Kidney epithelial cell (primary cell): ENCODE measurements around the gene CFAP91. TPM values are rescaled to one million over a fixed set of nuclear protein-coding genes. Genes with fewer than 3 reads are reported as not detected.

Experiments
- DNase-seq: peaks from one replicate; pipeline ENCODE4 v3.0.0-alpha.2; 2010; ENCODE audit warnings: low read depth
- H3K27me3 ChIP-seq: 2 replicates; pipeline ENCODE4 v1.6.0; 2011; ENCODE audit warnings: low read length; ENCODE audit not compliant: control insufficient read depth, insufficient read depth
- H3K36me3 ChIP-seq: 2 replicates; pipeline ENCODE4 v1.5.1; 2011; ENCODE audit warnings: low read length; ENCODE audit not compliant: control insufficient read depth, insufficient read depth
- H3K4me3 ChIP-seq: 2 replicates; pipeline ENCODE4 v1.5.1; 2011; ENCODE audit warnings: low read depth, mild to moderate bottlenecking, control low read depth, low read length
- total RNA-seq: library from RNA; depleted of rRNA; stranded (reverse); fragments of >200 nt; gene quantifications from 2 replicates; pipeline ENCODE4 v1.2.3, GENCODE V29; 2015
- TF ChIP-seq, protein P1 (sequence below): IDR thresholded peaks from 2 replicates; pipeline ENCODE4 v1.5.1; 2011; ENCODE audit warnings: mild to moderate bottlenecking, moderate library complexity, low read length, control low read depth, inconsistent platforms; ENCODE audit not compliant: insufficient read depth, poor library complexity, severe bottlenecking

CFAP91 gene
- total RNA-seq, 1 donor from 2014 or later: 3.3 TPM

DNA sequence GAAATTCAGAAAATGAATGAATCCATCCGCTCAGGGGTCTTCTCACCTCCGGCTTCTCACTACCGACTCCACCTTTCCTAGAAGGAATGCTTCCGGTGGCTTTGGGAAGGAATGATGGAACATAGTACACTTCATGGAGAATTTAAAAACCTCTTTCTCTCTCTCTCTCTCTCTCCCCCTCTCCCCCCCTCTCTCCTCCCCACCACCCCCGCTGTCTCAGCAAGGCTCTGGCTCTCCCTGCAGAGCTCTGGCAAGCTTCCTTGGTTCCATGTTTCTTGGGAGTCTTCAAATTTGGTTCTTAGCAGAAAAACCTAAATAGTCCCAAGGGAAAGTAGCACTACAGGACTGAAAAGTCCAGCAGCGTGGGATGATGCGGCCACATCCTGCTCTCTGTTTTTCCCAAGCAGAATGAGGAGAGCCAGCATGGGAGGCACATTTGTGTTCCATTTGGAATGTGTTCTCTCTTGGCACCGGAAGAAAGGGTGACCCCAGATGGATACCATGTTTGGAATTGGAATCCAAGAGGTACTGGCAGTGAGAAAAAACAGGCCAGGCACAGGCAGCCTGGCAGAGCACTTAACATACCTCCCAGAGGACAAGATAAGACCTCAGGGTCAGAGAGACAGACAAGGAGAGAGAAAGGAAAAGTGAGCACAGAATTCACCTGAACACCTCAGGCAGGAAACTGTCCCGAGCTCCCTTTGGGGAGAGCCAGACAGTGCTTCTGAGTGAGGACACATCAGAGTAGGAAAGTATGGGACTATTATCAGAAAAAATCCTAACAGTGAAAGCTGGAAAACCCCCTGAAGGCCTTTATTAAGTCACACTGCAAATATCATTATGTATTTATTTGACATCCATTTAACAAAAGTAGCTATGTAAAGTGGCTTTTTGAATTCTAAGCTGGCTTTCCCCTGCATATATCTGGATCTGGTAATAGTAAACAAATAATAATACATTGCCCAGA, 42.1 kb upstream of the CFAP91 start, which contains the start of gene POPDC2:
POPDC2 (minus strand) TSS at position 116 of the 967 bp plus-strand sequence. CDS start 166 bp downstream, outside the sequence.
- H3K27me3 ChIP-seq: no peaks in the 10 kb centered on the region
- no peak within 1 kb of the TSS for H3K4me3 ChIP-seq
- DNase-seq: no peak
- no peaks in the 10 kb centered on the region for H3K36me3 ChIP-seq
- TF ChIP-seq, protein P1, sequence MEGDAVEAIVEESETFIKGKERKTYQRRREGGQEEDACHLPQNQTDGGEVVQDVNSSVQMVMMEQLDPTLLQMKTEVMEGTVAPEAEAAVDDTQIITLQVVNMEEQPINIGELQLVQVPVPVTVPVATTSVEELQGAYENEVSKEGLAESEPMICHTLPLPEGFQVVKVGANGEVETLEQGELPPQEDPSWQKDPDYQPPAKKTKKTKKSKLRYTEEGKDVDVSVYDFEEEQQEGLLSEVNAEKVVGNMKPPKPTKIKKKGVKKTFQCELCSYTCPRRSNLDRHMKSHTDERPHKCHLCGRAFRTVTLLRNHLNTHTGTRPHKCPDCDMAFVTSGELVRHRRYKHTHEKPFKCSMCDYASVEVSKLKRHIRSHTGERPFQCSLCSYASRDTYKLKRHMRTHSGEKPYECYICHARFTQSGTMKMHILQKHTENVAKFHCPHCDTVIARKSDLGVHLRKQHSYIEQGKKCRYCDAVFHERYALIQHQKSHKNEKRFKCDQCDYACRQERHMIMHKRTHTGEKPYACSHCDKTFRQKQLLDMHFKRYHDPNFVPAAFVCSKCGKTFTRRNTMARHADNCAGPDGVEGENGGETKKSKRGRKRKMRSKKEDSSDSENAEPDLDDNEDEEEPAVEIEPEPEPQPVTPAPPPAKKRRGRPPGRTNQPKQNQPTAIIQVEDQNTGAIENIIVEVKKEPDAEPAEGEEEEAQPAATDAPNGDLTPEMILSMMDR: no peak

DNA sequence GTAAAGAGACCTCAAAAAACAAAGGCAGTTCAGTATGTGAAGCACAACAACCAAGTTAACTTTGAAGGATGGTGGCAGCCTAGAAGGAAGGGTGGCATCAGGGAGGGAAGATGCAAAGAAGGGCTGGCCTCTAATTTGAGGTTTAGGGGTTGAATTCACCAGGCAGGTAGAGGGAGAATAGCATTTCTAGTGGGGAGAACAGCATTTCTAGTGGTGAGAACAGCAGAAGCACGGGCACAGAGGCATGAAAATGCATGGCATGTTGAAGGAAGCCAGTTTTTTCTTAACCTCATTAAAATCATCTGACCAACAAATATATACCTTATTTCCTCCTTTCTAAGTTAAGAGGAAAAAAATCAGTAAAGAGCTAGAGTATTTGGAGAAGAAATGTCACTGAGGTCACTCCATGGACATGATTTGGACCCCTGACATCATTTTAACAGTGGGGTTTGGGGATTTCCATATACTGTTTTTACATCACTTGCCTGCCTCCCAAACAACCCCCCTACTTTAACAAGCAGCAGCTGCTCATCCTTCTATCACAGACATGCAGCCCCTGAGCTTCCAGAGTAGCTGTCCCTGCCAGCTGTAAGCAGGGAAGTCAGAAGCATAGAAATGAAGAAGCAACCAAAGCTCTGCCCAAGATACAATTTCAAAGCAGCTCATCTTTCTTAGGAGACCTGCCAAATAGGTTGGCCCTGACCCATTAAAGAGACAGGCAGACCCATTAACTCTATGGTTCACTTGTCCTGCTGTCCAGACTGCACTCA, 40.0 kb upstream of the CFAP91 start:
- TF ChIP-seq, protein P1: no peak
- DNase-seq: no peak
- no peaks in the 10 kb centered on the region for H3K36me3 ChIP-seq
- no peak overlapping the region for H3K4me3 ChIP-seq
- H3K27me3 ChIP-seq: no peaks in the 10 kb centered on the region

DNA sequence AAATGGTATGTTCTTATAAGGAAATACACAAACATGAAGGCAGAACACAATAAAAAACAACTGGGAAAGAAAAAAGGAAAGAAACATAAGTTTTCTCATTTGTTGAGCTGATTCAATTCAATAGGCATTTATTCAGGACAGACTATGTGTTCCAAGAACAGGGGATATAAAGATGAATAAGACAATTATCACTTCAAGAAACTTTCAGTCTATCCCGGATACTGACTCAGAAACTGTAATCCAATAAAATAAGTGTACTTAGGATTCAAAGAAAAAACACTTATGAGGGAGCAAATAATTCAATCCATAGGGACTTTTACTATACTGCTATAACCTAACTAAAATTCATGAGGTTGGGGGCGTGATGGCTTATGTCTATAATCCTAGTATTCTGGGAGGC, 38.9 kb upstream of the CFAP91 start:
- no peak for DNase-seq
- no peaks in the 10 kb centered on the region for H3K36me3 ChIP-seq
- no peak overlapping the region for H3K4me3 ChIP-seq
- H3K27me3 ChIP-seq: no peaks in the 10 kb centered on the region
- TF ChIP-seq, protein P1: no peak

DNA sequence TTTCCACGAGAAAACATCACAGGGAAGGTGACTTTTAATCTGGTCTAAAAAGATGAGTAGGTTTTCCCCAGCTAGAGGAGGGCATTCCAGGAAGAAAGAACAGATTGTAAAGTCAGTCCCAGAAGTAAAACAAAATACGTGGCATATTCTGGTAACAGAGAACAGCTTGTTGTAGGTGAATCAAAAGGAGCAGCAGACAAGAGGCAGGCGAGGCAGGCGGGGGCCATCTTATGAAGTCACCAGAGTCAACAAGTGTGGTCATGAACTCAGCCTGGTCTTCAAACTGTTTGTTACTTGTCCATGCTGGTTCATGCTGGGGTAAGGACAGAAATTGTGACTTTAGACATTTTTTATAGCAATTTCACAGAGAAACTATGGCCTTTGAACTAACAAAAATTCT, 38.5 kb upstream of the CFAP91 start:
- H3K27me3 ChIP-seq: no peaks in the 10 kb centered on the region
- DNase-seq: no peak
- no peaks in the 10 kb centered on the region for H3K36me3 ChIP-seq
- TF ChIP-seq, protein P1: no peak
- no peak overlapping the region for H3K4me3 ChIP-seq

DNA sequence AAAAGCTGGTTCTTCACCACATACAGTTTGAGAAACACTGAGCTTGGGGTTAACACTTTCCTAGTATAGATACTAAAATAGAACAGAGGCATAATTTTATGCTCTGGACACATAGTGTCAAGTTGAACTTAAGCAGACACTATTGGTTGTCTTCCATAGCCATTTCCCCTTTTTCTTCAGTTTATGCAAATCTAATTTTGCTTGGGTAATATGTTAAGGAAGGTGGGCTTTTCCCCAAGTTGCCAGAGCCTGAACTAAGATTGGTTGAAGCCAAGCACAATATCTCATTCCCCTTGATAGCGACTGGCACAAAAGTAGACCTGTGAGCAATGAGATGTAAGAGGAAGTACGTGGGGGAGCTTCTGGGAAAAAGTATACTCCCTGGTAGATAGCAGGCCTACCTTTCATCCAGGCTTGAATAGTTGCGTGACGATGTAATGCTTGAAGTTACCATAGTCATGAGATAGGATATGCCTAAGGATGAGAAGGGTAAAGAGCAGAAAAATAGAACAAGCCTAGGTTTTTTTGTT, 37.9 kb upstream of the CFAP91 start:
- Histone ChIP-seq H3K27me3 (no peaks in the 10 kb centered on the region), H3K36me3 (no peaks in the 10 kb centered on the region), H3K4me3 (no peak overlapping the region)
- TF ChIP-seq, protein P1: no peak
- no peak for DNase-seq
